B cell (primary cell): Measurements from ENCODE around the gene MRPL4. TPM values are rescaled to one million over a fixed set of nuclear protein-coding genes. Genes with fewer than 3 reads are reported as not detected.

Source experiments
- ATAC-seq: fragments of 200-7000 bp; cut with Tn5 transposase; one replicate; pipeline ENCODE4 v1.10.0; 2021; ENCODE audit warnings: low read depth, mild to moderate bottlenecking, moderate number of reproducible peaks, moderate library complexity
- CTCF ChIA-PET: fragments of 350-600 bp; sonication (Branson Sonifier 250); formaldehyde crosslinking; loops from one replicate; lab custom pipeline; 2021; ENCODE audit warnings: antibody characterized with exemption, inconsistent platforms; lab: Charles Lee
- POLR2A ChIA-PET: fragments of 350-600 bp; sonication (Branson Sonifier 250); formaldehyde crosslinking; loops from one replicate; lab custom pipeline; 2021; ENCODE audit warnings: antibody characterized with exemption; lab: Charles Lee
- DNase-seq: peaks from one replicate; pipeline ENCODE4 v3.0.0; 2013
- H2AFZ ChIP-seq: 2 replicates; pipeline ENCODE4 v1.6.1; 2012; ENCODE audit warnings: mild to moderate bottlenecking, low read depth, low read length; ENCODE audit not compliant: insufficient read depth, poor library complexity, severe bottlenecking
- H3K27ac ChIP-seq, 2 donors: 1 replicate in 1 of 2; 2 replicates in 1 of 2; pipeline ENCODE4 v1.5.1; 2012 to 2013; ENCODE audit warnings: low read length in 2 of 2, mild to moderate bottlenecking in 2 of 2, moderate library complexity in 1 of 2
- H3K27me3 ChIP-seq, 4 experiments: fragments of 200-600 bp in 1 of 4; sonication (generic) in 1 of 4; replicated peaks in 1 of 4; 1 replicate in 2 of 4; 2 replicates in 2 of 4; pipeline versions ENCODE4 v1.6.1 to v1.7.0; 2013 to 2016; ENCODE audit warnings: low read length in 3 of 4, mild to moderate bottlenecking in 2 of 4, mixed read lengths in 1 of 4, moderate library complexity in 1 of 4; ENCODE audit not compliant: insufficient read depth in 4 of 4, control insufficient read depth in 3 of 4; ENCODE audit errors: control extremely low read depth in 1 of 4
- H3K36me3 ChIP-seq, 2 experiments: replicated peaks in 1 of 2; 1 replicate in 1 of 2; 2 replicates in 1 of 2; pipeline versions ENCODE4 v1.6.1 to v1.7.1; 2013; ENCODE audit warnings: low read length in 1 of 2; ENCODE audit not compliant: insufficient read depth in 2 of 2, control insufficient read depth in 1 of 2; ENCODE audit errors: control extremely low read depth in 1 of 2, extremely low read depth in 1 of 2
- H3K4me1 ChIP-seq, 2 donors: fragments of 200-600 bp in 1 of 2; sonication (generic) in 1 of 2; 1 replicate in 1 of 2; 2 replicates in 1 of 2; pipeline versions ENCODE4 v1.5.1 to v1.6.1; 2013 to 2017; ENCODE audit warnings: low read length in 2 of 2; ENCODE audit not compliant: control insufficient read depth in 2 of 2, insufficient read depth in 2 of 2
- H3K4me2 ChIP-seq: replicated peaks from 2 replicates; pipeline ENCODE3; 2012; ENCODE audit warnings: mild to moderate bottlenecking, low read depth, low read length; ENCODE audit not compliant: poor library complexity, severe bottlenecking
- H3K4me3 ChIP-seq, 5 experiments: fragments of 200-600 bp in 1 of 5; sonication (generic) in 1 of 5; 1 replicate in 3 of 5; 2 replicates in 2 of 5; pipeline versions ENCODE4 v1.5.1 to v1.7.0; 2011 to 2016; ENCODE audit warnings: low read length in 4 of 5, mild to moderate bottlenecking in 4 of 5, low read depth in 2 of 5, control low read depth in 1 of 5, moderate library complexity in 1 of 5; ENCODE audit not compliant: insufficient read depth in 1 of 5; ENCODE audit errors: control extremely low read depth in 1 of 5, extremely low read depth in 1 of 5
- H3K79me2 ChIP-seq: fragments of 200-600 bp; sonication (generic); one replicate; pipeline ENCODE4 v1.6.0; 2016; ENCODE audit warnings: low read length; ENCODE audit not compliant: control insufficient read depth, insufficient read depth
- H3K9ac ChIP-seq: fragments of 200-600 bp; sonication (generic); 2 replicates; pipeline ENCODE4 v1.6.1; 2017; ENCODE audit warnings: mild to moderate bottlenecking, low read length, moderate library complexity
- H3K9me3 ChIP-seq, 3 donors: one replicate each; pipeline versions ENCODE4 v1.6.1 to v1.7.1; 2013; ENCODE audit warnings: low read length in 2 of 3; ENCODE audit not compliant: control insufficient read depth in 2 of 3, insufficient read depth in 1 of 3; ENCODE audit errors: control extremely low read depth in 1 of 3
- H4K20me1 ChIP-seq: 2 replicates; pipeline ENCODE4 v1.6.0; 2012; ENCODE audit warnings: mild to moderate bottlenecking, low read length; ENCODE audit not compliant: insufficient read depth, control insufficient read depth, poor library complexity, severe bottlenecking
- H3K27ac Mint-ChIP-seq: one replicate; pipeline ENCODE4 v1.8.0; 2021; ENCODE audit warnings: mixed read lengths
- H3K27me3 Mint-ChIP-seq: one replicate; pipeline ENCODE4 v1.8.0; 2021; ENCODE audit warnings: mixed read lengths
- H3K4me1 Mint-ChIP-seq: one replicate; pipeline ENCODE4 v1.8.0; 2021; ENCODE audit warnings: mixed read lengths
- H3K4me3 Mint-ChIP-seq: one replicate; pipeline ENCODE4 v1.8.0; 2021; ENCODE audit warnings: mixed read lengths
- H3K9me3 Mint-ChIP-seq: one replicate; pipeline ENCODE4 v1.8.0; 2022; ENCODE audit warnings: mixed read lengths; ENCODE audit not compliant: insufficient read depth
- CTCF ChIP-seq: fragments of 200-600 bp; IDR thresholded peaks from one replicate; pipeline ENCODE4 v1.8.0; 2022; ENCODE audit warnings: antibody characterized with exemption, mild to moderate bottlenecking
- EZH2 ChIP-seq: IDR thresholded peaks from 2 replicates; pipeline ENCODE4 v1.6.1; 2012; ENCODE audit warnings: borderline replicate concordance, low read depth, mild to moderate bottlenecking, moderate library complexity, low read length; ENCODE audit not compliant: insufficient read depth, poor library complexity, severe bottlenecking
- WGBS: methylation state at CpG from one replicate; pipeline ENCODE4 v1.1.5; 2013; ENCODE audit warnings: missing lambda C conversion rate; ENCODE audit not compliant: insufficient coverage; 5-methylcytosine and 5-hydroxymethylcytosine counted together
- intact Hi-C: fragments of 100-400 bp; cut with micrococcal nuclease; formaldehyde crosslinking; loops from one replicate; pipeline ENCODE4 v1.10.0; 2022
- polyA plus RNA-seq: library from polyadenylated mRNA; depleted of rRNA; stranded (reverse); fragments of >200 nt; gene quantifications from 2 replicates; pipeline ENCODE4 v1.2.3, GENCODE V29; 2012
- total RNA-seq, 2 donors: library from RNA; stranded (reverse); fragments of 120-200 nt in 1 of 2; gene quantifications; 1 replicate in 1 of 2; 2 replicates in 1 of 2; pipeline versions ENCODE4 v1.2.3 to v1.2.4, GENCODE V29; 2013 to 2022

Gene MRPL4
- total and polyA plus RNA-seq, 2 donors (not counting 1 experiment from before 2014, with no cell fraction given) = 39.8 to 81.1 TPM

- TF ChIP-seq EZH2 (no peak), CTCF (no peak)
- ChIA-PET CTCF (interaction anchor here (1.5 kb wide), 1 partner anchor 41 kb away, joined by 3 read pairs; no protein-coding TSS in a partner anchor), POLR2A (no interaction called here)
Measured at GRCh38 chr19:10209315-10209714, 42.7 kb upstream of the MRPL4 start.

GRCh38 chr19:10211061-10211460, 41.0 kb upstream of the MRPL4 start:
- ATAC-seq = no peak
- Mint-ChIP-seq H3K27ac (no peak overlapping the region), H3K9me3 (no peaks in the 10 kb centered on the region), H3K4me1 (no peaks in the 10 kb centered on the region), H3K27me3 (no peaks in the 10 kb centered on the region), H3K4me3 (no peak overlapping the region)
- no peak for TF ChIP-seq EZH2
- no peak for TF ChIP-seq CTCF
- CTCF ChIA-PET = interaction anchor here (0.8 kb wide), 1 partner anchor 9 kb away, joined by 3 read pairs; no protein-coding TSS in a partner anchor
- Histone ChIP-seq H3K36me3 (no peaks in the 10 kb centered on the region), H3K4me1 (no peaks in the 10 kb centered on the region), H2AFZ (no peak overlapping the region), H3K4me2 (no peak overlapping the region), H3K9me3 (peaks cover 0 to 8% (median 0%) of the 10 kb centered on the region in 3 donors), H3K27ac (no peak overlapping the region), H3K4me3 (no peak overlapping the region), H3K27me3 (no peaks in the 10 kb centered on the region), H3K9ac (no peak overlapping the region), H3K79me2 (no peaks in the 10 kb centered on the region), H4K20me1 (no peaks in the 10 kb centered on the region)
- DNase-seq = no peak
- WGBS = 90% methylated on average over 1 of the region's 4 CpGs
- POLR2A ChIA-PET = no interaction called here
- intact Hi-C loops = no loop called here

More at GRCh38 chr19:10209315-10209714, 42.7 kb upstream of the MRPL4 start:
- peaks cover 0 to 8% (median 0%) of the 10 kb centered on the region in 3 donors for H3K9me3 ChIP-seq
- no peak overlapping the region for H3K9ac ChIP-seq
- intact Hi-C loops = no loop called here
- no peak overlapping the region for H3K4me2 ChIP-seq
- no peak overlapping the region for H3K27ac ChIP-seq
- H3K4me1 Mint-ChIP-seq = no peaks in the 10 kb centered on the region
- H3K36me3 ChIP-seq = no peaks in the 10 kb centered on the region
- no peaks in the 10 kb centered on the region for H3K27me3 Mint-ChIP-seq
- no peaks in the 10 kb centered on the region for H3K79me2 ChIP-seq
- no peak for DNase-seq
- WGBS = 67% methylated on average over 3 of the region's 4 CpGs
- no peak for ATAC-seq
- H3K27me3 ChIP-seq = no peaks in the 10 kb centered on the region
- no peaks in the 10 kb centered on the region for H3K9me3 Mint-ChIP-seq
- no peak overlapping the region for H3K4me3 ChIP-seq
- no peak overlapping the region for H3K4me3 Mint-ChIP-seq
- H3K4me1 ChIP-seq = no peaks in the 10 kb centered on the region
- H3K27ac Mint-ChIP-seq = no peak overlapping the region
- no peaks in the 10 kb centered on the region for H4K20me1 ChIP-seq
- no peak overlapping the region for H2AFZ ChIP-seq
